GM19238 (cell line): ENCODE data around the gene KRTAP10-9.
"Not testable (repeated sequence)": the region's sequence is repeated elsewhere in the genome, so short reads cannot be mapped to it uniquely, and the experiment has no call there.

Experiments
- DNase-seq: peaks from one replicate; pipeline ENCODE4 v3.0.0; 2011; ENCODE audit warnings: low spot score; ENCODE audit not compliant: insufficient read length

Gene KRTAP10-9, protein sequence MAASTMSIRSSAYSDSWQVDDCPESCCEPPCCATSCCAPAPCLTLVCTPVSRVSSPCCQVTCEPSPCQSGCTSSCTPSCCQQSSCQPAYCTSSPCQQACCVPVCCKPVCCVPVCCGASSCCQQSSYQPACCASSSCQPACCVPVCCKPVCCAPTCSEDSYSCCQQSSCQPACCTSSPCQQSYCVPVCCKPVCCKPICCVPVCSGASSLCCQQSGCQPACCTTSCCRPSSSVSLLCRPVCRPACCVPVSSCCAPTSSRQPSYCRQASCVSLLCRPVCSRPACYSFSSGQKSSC

GRCh38 chr21:44626673-44627143, at the start of gene KRTAP10-9:
KRTAP10-9 (plus strand) TSS chr21:44627093; CDS start chr21:44627172, 79 bp downstream.
- no peak for DNase-seq

GRCh38 chr21:44578371-44579055, 48.4 kb upstream of the KRTAP10-9 start:
- DNase-seq, result no peak

GRCh38 chr21:44579056-44579832, 47.6 kb upstream of the KRTAP10-9 start:
- DNase-seq, result no peak

GRCh38 chr21:44579833-44580144, 47.1 kb upstream of the KRTAP10-9 start:
- DNase-seq, result no peak

GRCh38 chr21:44580231-44580821, 46.6 kb upstream of the KRTAP10-9 start, which contains the start of gene KRTAP10-5:
KRTAP10-5 (minus strand) TSS chr21:44580604; CDS start chr21:44580578, 26 bp downstream.
- not testable (repeated sequence) for DNase-seq

- DNase-seq, result no peak
Observed at GRCh38 chr21:44581158-44581557, 45.7 kb upstream of the KRTAP10-9 start.

- no peak for DNase-seq
Observed at GRCh38 chr21:44582055-44582454, 44.8 kb upstream of the KRTAP10-9 start.

DNA sequence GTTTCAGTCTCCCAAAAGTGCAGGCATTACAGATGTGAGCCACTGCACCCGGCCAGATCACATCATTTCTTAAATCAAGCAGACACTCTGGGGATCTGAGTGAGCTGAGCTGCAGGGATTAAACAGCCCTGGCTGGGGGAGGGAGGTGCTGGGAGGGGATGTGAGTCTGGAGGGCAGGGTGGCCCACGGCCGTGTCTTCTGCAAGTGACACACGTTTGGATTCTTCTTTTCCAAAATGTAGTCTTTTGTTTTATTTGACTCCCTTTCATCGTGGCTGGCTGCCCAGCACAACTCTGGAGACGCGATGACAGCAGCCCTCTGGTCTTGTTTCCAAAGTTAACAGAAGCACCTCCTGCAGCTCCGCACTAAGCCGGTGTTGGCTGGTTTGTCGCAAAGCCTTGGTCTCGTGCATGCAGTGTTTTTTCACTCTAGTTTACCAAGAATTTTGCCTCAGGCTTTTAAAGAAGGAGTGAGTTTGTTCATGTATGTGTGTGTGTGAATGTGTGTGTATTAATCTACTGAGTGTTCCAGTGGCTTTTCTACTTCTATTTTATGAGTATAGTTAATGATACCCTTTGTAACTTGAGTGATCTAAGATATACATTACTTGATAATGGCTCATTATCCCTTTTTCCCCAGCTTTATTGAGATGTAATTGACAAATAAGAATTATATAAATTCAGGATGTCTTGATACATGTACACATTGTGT, 43.6 kb upstream of the KRTAP10-9 start:
- no peak for DNase-seq

- DNase-seq, result no peak
Observed at GRCh38 chr21:44583800-44584147, 43.1 kb upstream of the KRTAP10-9 start.

- DNase-seq, result no peak
Observed at GRCh38 chr21:44585892-44586291, 41.0 kb upstream of the KRTAP10-9 start.

GRCh38 chr21:44589094-44589493, 37.8 kb upstream of the KRTAP10-9 start:
- DNase-seq, result no peak

DNA sequence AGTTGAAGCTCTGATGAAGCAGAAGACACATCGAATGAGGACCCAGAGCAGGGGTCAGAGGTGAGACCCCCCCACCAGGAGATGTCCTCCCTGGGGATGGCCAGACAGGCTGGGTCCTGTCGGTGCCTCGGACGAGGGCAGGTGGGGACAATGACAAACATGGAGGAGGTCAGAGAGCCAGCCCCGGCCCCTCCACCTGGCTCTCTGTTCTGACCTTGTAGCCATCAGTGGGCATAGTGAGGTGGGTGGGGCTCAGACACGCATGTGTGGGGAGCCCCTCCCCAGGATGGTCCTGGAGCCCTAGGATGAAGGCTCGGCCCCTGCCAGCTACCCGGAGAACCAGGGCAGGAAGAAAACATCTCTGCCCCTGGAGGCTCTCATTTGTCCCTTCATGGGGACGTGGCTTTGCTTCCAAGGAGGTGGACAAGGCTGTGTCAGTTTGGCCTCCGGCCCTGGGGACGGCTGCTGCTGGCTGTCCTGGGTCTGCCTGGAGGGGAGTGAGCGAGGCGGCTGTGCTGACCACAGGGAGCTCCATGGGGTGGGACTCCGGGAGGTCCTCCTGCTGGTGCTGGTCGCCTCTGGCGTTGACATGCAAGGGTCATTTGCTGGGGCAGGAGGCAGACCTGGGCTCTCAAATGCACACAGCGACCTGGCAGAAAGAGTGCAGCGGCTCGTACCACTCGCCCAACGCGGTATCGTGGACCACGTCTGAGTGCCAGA, 37.1 kb upstream of the KRTAP10-9 start:
- no peak for DNase-seq

- DNase-seq, result no peak
Observed at GRCh38 chr21:44590311-44590721, 36.6 kb upstream of the KRTAP10-9 start.

GRCh38 chr21:44590897-44591800, 35.7 kb upstream of the KRTAP10-9 start:
- DNase-seq, result not testable (repeated sequence)

DNA sequence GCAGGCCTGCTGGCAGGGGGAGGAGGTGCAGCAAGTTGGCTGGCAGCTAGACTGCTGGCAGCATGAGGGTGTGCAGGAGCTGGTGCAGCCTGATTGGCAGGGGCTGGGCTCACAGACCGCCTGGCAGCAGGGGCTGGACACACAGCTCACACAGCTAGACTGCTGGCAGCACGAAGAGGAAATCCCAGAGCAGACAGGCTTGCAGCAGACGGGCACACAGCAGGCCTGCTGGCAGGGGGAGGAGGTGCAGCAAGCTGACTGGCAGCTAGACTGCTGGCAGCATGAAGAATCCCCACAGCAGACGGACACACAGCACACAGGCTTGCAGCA, 35.1 kb upstream of the KRTAP10-9 start:
- DNase-seq, result not testable (repeated sequence)

- no peak for DNase-seq
Observed at GRCh38 chr21:44592446-44593311, 34.2 kb upstream of the KRTAP10-9 start, which contains the start of gene KRTAP10-6. KRTAP10-6 (minus strand) TSS chr21:44592505; CDS start chr21:44592484, 21 bp downstream.

- DNase-seq, result no peak
Observed at GRCh38 chr21:44593598-44594405, 33.1 kb upstream of the KRTAP10-9 start.
